Loucy (cell line): ENCODE results near the gene COX19.

Experiments used
- CTCF ChIP-seq: fragments of 200-600 bp; sonication (generic); conservative IDR thresholded peaks from 2 replicates; pipeline ENCODE4 v1.5.1; 2014; ENCODE audit warnings: mild to moderate bottlenecking, antibody characterized with exemption, low read length
- EZH2phosphoT487 ChIP-seq: fragments of 200-600 bp; IDR thresholded peaks from 2 replicates; pipeline ENCODE4 v1.6.1; 2018; ENCODE audit warnings: antibody characterized with exemption, mild to moderate bottlenecking, moderate library complexity, borderline replicate concordance

GRCh38 chr7:988963-989529 lies 13.7 kb upstream of the COX19 start:
- TF ChIP-seq CTCF (no peak), EZH2phosphoT487 (no peak)
